GM19452 (cell line): Measurements from ENCODE around the gene ARNT2.

Source experiments
- ATAC-seq: cut with Tn5 transposase; IDR thresholded peaks from one replicate; pipeline ENCODE4 v1.9.1; 2021; ENCODE audit not compliant: unreplicated experiment

The ARNT2 gene

DNA sequence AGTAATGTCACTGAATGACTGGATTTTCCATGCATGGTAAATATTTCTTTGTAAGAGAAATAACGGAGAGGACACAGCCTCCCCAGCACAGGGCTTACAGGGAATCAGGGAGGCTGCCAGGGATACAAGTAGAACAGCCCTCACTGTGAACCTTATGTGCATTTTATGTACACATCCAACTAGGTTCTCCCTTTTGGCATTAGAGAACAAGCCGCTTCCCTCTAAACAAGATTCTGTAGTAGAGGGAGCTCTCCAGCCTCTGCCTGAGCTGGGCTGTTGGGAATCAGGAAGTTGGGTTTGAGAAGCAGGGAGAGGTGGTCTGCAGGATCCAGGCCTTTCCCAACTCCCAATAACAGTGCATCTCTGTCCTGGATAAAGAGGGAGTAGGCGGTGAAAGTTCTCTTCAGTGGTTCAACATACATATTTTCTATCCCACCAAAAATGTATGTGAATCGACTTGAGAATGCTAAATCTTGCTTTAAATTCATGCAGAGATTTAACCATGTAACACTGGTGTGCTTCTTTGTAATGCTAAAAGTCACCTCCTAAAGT lies 83.7 kb downstream of the ARNT2 start:
- no peak for ATAC-seq

DNA sequence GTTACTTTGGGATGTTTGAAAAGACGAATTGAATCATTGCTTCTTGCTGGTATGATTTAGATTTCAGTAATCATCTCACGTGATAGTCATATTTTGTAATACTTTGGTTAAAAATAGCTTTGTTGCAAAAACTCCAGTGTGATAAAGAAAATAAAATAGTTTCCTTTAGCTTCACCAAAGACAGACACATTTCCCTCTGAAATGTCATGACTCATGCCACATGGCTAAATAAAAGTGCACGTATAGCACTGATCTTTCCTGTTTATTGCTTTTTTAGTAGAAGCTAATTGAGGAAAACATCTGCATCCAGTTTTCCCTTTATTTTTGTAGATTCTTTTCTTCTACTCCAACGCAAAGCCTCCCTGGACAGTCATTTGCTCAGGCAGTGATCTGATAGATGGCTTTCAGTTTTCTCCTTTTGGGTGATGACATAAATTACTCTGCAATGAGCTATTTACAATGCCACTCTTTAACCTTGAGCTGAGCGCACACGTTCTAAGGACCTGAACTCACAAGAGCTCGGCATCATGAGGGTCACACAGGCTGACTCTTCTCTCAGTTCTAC lies 84.9 kb downstream of the ARNT2 start:
- ATAC-seq, result no peak

- ATAC-seq, result no peak
Measured at GRCh38 chr15:80490431-80490990, 86.3 kb downstream of the ARNT2 start.

DNA sequence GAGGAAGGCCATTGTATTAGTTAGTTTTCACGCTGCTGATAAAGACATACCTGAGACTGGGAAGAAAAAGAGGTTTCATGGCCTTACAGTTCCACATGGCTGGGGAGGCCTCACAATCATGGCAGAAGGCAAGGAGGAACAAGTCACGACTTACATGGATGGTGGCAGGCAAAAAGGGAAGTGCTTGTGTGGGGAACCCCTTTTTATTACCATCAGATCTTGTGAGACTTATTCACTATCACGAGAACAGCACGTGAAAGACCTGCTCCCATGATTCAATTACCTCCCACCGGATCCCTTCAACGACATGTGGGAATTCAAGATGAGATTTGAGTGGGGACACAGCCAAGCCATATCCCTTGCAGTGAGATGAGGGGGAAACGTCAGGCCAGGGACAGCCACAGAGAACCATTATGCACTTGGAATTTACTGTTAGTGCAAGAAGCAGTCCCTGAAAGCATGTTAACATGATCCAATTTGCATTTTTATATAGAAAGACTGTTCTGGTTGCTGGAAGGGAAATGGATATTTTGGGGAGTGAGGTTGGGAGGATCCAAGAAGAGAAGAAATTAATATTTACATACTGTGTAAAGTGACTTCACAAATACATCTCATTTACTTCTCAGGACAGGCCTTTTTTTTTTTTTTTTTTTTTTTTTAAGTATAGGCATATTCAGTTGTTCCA lies 87.1 kb downstream of the ARNT2 start:
- ATAC-seq, result no peak

DNA sequence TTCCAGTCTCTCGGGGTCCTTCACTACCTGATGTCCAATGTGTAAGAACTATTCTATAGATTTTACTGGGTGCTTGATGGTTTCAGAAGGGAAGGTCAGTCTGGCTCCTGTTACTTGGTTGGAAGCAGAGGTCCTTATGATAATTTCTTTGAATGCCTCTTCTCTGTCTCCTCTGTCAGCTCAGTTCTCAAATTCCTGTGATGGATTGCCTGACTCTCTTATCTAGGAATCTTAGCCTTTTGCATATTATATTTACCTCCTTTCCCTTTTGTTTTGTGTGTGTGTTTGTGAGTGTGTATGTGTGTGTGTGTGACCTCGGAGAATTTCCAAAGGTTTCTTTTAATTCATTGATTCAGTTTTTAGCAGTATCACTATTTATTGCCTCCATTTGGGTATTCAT lies 88.2 kb downstream of the ARNT2 start:
- no peak for ATAC-seq

- no peak for ATAC-seq
Measured at GRCh38 chr15:80492874-80493273, 88.7 kb downstream of the ARNT2 start.

GRCh38 chr15:80494351-80494751 lies 90.2 kb downstream of the ARNT2 start:
- ATAC-seq, result no peak

DNA sequence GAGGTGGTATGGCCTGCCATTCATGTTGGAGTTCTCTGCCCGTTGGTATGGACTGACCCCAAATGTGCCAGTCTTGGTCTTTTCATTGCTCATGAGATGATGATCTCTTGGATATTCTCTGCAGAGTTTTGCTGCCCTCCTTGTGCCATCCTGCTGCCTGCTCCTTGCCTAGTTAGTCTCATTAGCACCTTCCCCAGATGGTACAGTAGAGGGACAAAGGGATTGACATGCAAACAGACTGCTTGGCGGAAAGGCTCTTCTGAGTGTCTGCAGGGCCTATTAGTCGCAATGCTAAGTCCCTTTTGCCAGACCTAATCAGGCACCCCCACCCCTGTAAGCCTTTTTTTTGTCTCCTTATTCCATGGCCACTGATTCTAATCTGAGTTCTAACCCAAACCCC lies 90.6 kb downstream of the ARNT2 start:
- ATAC-seq, result no peak

DNA sequence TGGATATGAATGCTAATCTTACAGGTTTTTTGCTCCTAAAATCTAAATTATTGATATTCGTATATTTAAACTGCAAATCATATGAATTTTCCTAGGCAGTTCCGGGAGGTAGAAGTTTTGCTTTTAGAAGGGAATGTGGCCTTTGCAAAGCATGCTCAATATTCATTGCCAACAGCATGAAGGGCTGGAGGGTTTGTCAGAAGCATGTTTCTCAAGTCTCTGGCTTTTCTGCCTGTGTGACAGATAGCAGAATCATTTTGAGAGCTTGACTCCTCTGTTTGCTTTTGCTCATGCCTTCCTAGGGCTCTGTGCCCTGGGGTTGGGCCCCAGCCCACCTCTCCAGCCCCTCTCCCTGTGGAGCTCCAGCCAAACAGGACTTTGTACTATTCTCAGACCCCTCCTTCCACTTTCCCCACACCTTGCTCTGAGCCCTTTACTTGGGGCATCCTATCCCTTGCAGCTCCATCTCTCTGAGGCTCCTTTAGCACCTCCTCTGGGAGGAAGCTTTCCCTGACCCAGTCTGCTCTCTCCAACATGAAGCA lies 91.3 kb downstream of the ARNT2 start:
- ATAC-seq, result no peak

- no peak for ATAC-seq
Measured at GRCh38 chr15:80496096-80496495, 91.9 kb downstream of the ARNT2 start.

DNA sequence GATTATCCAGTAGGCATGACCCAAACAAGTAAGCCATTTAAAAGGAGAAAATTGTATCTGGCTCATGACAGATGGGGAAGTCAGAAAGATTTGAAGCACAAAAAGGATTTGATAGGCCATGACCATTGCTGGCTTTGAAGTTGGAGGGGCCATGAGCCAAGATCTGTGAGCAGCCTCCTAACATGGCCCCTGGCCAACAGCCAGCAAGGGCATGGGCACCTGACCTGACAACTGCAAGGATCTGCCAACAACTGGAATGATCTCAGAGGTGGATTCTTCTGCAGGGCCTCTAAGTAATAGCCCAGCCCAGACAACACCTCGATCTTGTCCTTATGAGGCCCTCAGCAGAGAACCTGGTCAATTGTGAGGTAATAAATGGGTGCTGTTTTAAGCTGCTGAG lies 93.0 kb downstream of the ARNT2 start:
- ATAC-seq, result no peak

- no peak for ATAC-seq
Measured at GRCh38 chr15:80498652-80499051, 94.5 kb downstream of the ARNT2 start.

GRCh38 chr15:80500021-80500420 lies 95.8 kb downstream of the ARNT2 start:
- no peak for ATAC-seq

DNA sequence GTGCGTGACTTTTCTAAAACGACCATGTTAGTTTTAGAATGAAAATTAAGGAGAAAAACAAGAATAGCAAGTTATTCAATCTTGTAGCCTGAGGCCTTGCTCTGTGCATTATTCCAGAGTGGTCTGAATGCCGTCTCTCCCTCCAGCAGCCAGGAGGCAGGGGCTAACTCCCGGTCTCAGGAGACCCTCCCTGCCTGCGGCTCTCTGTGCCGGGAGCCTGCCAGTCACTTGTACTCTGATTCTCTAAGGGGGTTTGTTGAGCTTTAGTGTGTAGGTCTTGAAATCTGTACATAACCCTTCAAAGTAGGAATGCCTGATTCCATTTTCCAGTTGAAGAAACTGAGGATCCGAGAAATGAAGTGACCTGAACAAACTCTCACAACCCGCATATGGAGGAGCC lies 97.3 kb downstream of the ARNT2 start:
- no peak for ATAC-seq

- ATAC-seq, result no peak
Measured at GRCh38 chr15:80502782-80503181, 98.6 kb downstream of the ARNT2 start.

DNA sequence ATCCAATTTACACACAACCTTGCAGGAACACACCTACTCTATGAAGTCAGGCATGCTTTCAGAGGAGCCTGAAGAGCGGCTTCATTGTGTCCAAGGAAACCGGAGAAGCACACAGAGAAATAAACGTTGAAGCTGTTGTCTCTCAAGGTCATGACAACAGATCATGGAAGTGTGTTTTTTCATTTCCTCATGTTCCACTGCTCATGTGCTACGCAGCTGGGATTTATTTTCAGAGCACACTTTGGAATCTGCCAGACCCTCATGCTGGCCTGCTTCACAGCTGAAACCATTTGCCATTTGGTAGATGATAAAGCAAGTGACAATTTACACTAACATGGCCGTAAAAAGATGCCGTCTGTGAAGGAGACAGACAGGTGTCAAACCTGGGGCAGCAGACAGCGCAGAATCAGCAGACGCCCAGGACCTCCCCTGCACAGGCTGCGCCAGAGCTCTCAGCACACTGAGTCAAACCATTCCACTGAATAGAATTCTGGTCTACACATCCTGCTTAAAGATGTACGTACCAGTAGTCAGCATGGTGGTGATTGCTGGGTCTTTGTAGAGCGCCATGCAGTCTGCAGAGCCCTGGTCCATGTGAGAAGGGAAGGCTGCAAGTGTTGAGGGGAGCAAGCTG lies 99.3 kb downstream of the ARNT2 start:
- ATAC-seq, result no peak

GRCh38 chr15:80504931-80505330 lies 100.7 kb downstream of the ARNT2 start:
- no peak for ATAC-seq

DNA sequence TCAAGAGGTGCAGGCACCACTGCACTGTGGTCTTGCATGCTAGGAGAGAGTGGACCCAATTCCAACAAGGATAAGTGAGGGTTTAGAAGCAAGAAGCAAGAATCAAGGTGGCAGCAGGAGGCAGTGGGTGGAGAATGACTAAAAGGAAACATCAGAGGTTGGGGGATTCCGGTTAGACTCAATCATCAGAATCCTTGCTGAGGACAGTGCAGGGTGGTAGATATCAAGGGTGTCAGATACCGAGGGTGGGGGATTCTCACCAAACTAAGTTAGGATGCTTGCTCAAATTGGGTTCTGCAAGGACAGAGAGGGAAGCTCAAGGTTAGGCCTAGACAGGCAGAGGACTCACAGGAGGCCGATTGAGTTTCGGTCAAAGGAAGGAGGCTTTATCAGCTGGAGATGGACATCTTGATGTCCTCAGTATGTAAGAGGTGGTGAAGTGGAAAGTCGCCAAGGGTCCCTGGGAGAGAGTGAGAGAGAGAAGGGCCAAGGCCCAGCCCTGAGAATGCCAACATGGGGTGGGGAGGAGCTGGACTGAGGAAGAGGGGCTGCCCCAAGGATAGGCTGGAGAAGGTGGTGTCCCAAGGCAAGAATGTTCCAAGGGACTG lies 102.2 kb downstream of the ARNT2 start:
- no peak for ATAC-seq

- no peak for ATAC-seq
Measured at GRCh38 chr15:80507131-80507530, 102.9 kb downstream of the ARNT2 start.

- no peak for ATAC-seq
Measured at GRCh38 chr15:80507638-80508316, 103.6 kb downstream of the ARNT2 start.

DNA sequence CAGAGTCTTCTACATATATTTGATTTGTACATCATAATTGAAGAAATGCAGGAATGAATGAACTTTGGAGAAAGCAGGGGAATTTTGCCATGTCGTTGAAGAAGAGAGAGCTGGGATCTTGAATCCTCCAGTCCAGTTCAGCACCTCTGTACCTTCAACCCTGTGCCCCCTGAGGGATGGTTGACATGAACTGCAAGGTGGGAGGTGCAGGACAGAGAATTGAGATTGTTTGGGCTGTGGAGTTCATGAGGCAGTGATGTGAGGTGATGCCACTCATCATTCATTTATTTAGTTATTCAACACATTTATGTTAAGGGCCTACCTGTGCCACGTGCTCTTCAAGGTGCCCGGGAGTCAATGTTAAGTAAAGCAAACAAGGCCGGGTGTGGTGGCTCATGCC lies 104.6 kb downstream of the ARNT2 start:
- ATAC-seq, result no peak
